K562 (cell line): ENCODE measurements around the gene CZIB. TPM values are rescaled to one million over a fixed set of nuclear protein-coding genes. Genes with fewer than 3 reads are reported as not detected.

Experiments used
- ATAC-seq: fragments of 200-7000 bp; cut with Tn5 transposase; 3 replicates; pipeline ENCODE4 v1.9.1; 2020; ENCODE audit warnings: moderate library complexity
- BruUV-seq: library from RNA; stranded (reverse); fragments of 400-500 nt; replicated peaks from 2 replicates; lab custom pipeline; 2021; lab: Mats Ljungman, UMichigan
- CTCF ChIA-PET: fragments of 300-600 bp; formaldehyde crosslinking; extraction: SDS; loops from one replicate; lab custom pipeline; 2021; ENCODE audit warnings: low intra/inter-chr PET ratio; lab: Yijun Ruan, JAX
- POLR2A ChIA-PET: fragments of 300-600, 350-650 bp; sonication (Branson Sonifier 250); formaldehyde crosslinking; extraction: SDS; loops from one replicate; lab custom pipeline; 2021; ENCODE audit warnings: antibody characterized with exemption, inconsistent platforms; lab: Yijun Ruan, JAX
- DNase-seq, 4 experiments: peaks; one replicate each; pipeline versions ENCODE4 v3.0.0 to v3.0.0-alpha.2; 2011 to 2018; ENCODE audit warnings: low spot score in 3 of 4, mixed read lengths in 3 of 4; ENCODE audit errors: extremely low read depth in 1 of 4
- FAIRE-seq: peaks from 2 replicates; lab custom pipeline; 2011; peaks lifted over from hg19 to GRCh38; lab: Jason Lieb, UNC
- H2AFZ ChIP-seq: 2 replicates; pipeline ENCODE4 v1.6.0; 2011; ENCODE audit warnings: low read depth, low read length, control low read depth, inconsistent platforms
- H3K27ac ChIP-seq: fragments of 200-600 bp; 3 replicates; pipeline ENCODE4 v1.8.0; 2011; ENCODE audit warnings: low read depth, mild to moderate bottlenecking, control low read depth, inconsistent platforms, low read length, moderate library complexity, mixed read lengths; ENCODE audit errors: extremely low read depth
- H3K27me3 ChIP-seq, 2 experiments: fragments of 300-600 bp in 1 of 2; 2 replicates in 1 of 2; 3 replicates in 1 of 2; pipeline versions ENCODE4 v1.6.0 to v1.8.0; 2011; ENCODE audit warnings: inconsistent platforms in 2 of 2, low read length in 2 of 2, mild to moderate bottlenecking in 1 of 2, mixed read lengths in 1 of 2, moderate library complexity in 1 of 2; ENCODE audit not compliant: control insufficient read depth in 2 of 2, insufficient read depth in 2 of 2
- H3K36me3 ChIP-seq: fragments of 300-600 bp; 3 replicates; pipeline ENCODE4 v1.8.0; 2011; ENCODE audit warnings: mild to moderate bottlenecking, low read length, inconsistent platforms; ENCODE audit not compliant: control insufficient read depth, insufficient read depth
- H3K4me1 ChIP-seq, 2 experiments: fragments of 200-600 bp in 1 of 2; replicated peaks in 1 of 2; 2 replicates in 1 of 2; 3 replicates in 1 of 2; pipeline versions ENCODE4 v1.5.1 to v1.8.0; 2011; ENCODE audit warnings: inconsistent platforms in 2 of 2, low read length in 2 of 2, mild to moderate bottlenecking in 1 of 2, mixed read lengths in 1 of 2, moderate library complexity in 1 of 2; ENCODE audit not compliant: control insufficient read depth in 2 of 2, insufficient read depth in 2 of 2
- H3K4me2 ChIP-seq: 2 replicates; pipeline ENCODE4 v1.6.1; 2011; ENCODE audit warnings: low read length, control low read depth, inconsistent platforms, mixed read lengths; ENCODE audit not compliant: insufficient read depth
- H3K4me3 ChIP-seq: fragments of 200-600 bp; sonication (generic), shearing (Covaris generic); 2 replicates; pipeline ENCODE4 v1.5.1; 2016; ENCODE audit warnings: control low read depth, inconsistent platforms
- H3K79me2 ChIP-seq: fragments of 200-600 bp; 3 replicates; pipeline ENCODE4 v1.8.0; 2011; ENCODE audit warnings: low read length, inconsistent platforms; ENCODE audit not compliant: control insufficient read depth, insufficient read depth
- H3K9ac ChIP-seq, 2 experiments: 2 replicates each; pipeline versions ENCODE4 v1.6.0 to v1.6.1; 2011; ENCODE audit warnings: low read depth in 2 of 2, low read length in 2 of 2, control low read depth in 1 of 2, inconsistent platforms in 1 of 2, mild to moderate bottlenecking in 1 of 2, mixed read lengths in 1 of 2; ENCODE audit not compliant: insufficient read depth in 1 of 2
- H3K9me1 ChIP-seq: one replicate; pipeline ENCODE4 v1.6.0; 2011; ENCODE audit warnings: inconsistent platforms, mild to moderate bottlenecking, low read length, moderate library complexity; ENCODE audit not compliant: control insufficient read depth, insufficient read depth
- H3K9me3 ChIP-seq: replicated peaks from 2 replicates; pipeline ENCODE4 v1.5.1; 2011; ENCODE audit warnings: low read depth, low read length, inconsistent platforms; ENCODE audit not compliant: control insufficient read depth, insufficient read depth
- H4K20me1 ChIP-seq: replicated peaks from 2 replicates; pipeline ENCODE4 v1.6.1; 2011; ENCODE audit warnings: low read length, inconsistent platforms, mixed read lengths; ENCODE audit not compliant: control insufficient read depth, insufficient read depth
- ARID1B ChIP-seq: fragments of 450-650 bp; IDR thresholded peaks from 2 replicates; pipeline ENCODE4 v1.6.1; 2016; ENCODE audit warnings: antibody characterized with exemption, mild to moderate bottlenecking, inconsistent platforms
- BRCA1 ChIP-seq, 2 experiments: fragments of 450-650 bp in 1 of 2; sonication (generic) in 1 of 2; formaldehyde crosslinking in 1 of 2; IDR thresholded peaks; 2 replicates each; pipeline versions ENCODE4 v1.5.0 to v1.6.1; 2017 to 2020; ENCODE audit warnings: mild to moderate bottlenecking in 1 of 2, missing genetic modification reagents in 1 of 2
- CBFA2T3 ChIP-seq: fragments of 450-650 bp; IDR thresholded peaks from 2 replicates; pipeline ENCODE4 v1.6.1; 2017
- CREM ChIP-seq: IDR thresholded peaks from 2 replicates; pipeline ENCODE4 v1.6.1; 2014; ENCODE audit warnings: antibody characterized with exemption, low read depth
- CTBP1 ChIP-seq: fragments of 450-650 bp; IDR thresholded peaks from 2 replicates; pipeline ENCODE4 v1.6.1; 2016; ENCODE audit warnings: borderline replicate concordance
- CXXC5 ChIP-seq: fragments of 250-450 bp; sonication (Bioruptor Pico); IDR thresholded peaks from 2 replicates; pipeline ENCODE4 v1.8.0; 2022; ENCODE audit warnings: inconsistent platforms, mild to moderate bottlenecking, moderate library complexity
- DPF2 ChIP-seq: fragments of 450-650 bp; IDR thresholded peaks from 2 replicates; pipeline ENCODE4 v1.6.1; 2016
- HMGN3 ChIP-seq: IDR thresholded peaks from 2 replicates; pipeline ENCODE4 v1.6.1; 2011; ENCODE audit warnings: borderline replicate concordance, low read depth, mild to moderate bottlenecking, mixed read lengths, low read length; ENCODE audit not compliant: insufficient read length; ENCODE audit errors: extremely low read depth
- JUND ChIP-seq, 2 experiments: IDR thresholded peaks; 2 replicates in 1 of 2; 3 replicates in 1 of 2; pipeline ENCODE4 v1.6.1; 2011; ENCODE audit warnings: borderline replicate concordance in 2 of 2, low read depth in 2 of 2, low read length in 2 of 2, improper control_type of control experiment in 1 of 2, missing biosample characterization in 1 of 2, missing genetic modification characterization in 1 of 2, missing genetic modification reagents in 1 of 2
- KDM1A ChIP-seq, 2 experiments: fragments of 450-650 bp; IDR thresholded peaks; 2 replicates each; pipeline ENCODE4 v1.6.1; 2016; ENCODE audit warnings: mild to moderate bottlenecking in 2 of 2
- SAFB2 ChIP-seq: fragments of 200-400 bp; formaldehyde crosslinking; IDR thresholded peaks from 2 replicates; pipeline ENCODE4 v1.6.1; 2018; ENCODE audit warnings: borderline replicate concordance, low read length, low read depth, moderate library complexity; ENCODE audit not compliant: severe bottlenecking
- SMARCE1 ChIP-seq: fragments of 450-650 bp; IDR thresholded peaks from 2 replicates; pipeline ENCODE4 v1.7.1; 2016; ENCODE audit warnings: mild to moderate bottlenecking
- SOX6 ChIP-seq: fragments of 450-650 bp; IDR thresholded peaks from 2 replicates; pipeline ENCODE4 v1.6.1; 2014; ENCODE audit warnings: mild to moderate bottlenecking
- TAL1 ChIP-seq: fragments of 450-650 bp; IDR thresholded peaks from 2 replicates; pipeline ENCODE4 v1.6.1; 2016; ENCODE audit warnings: mild to moderate bottlenecking
- TCF7L2 ChIP-seq: fragments of 150-350 bp; IDR thresholded peaks from 2 replicates; pipeline ENCODE4 v1.6.1; 2016; ENCODE audit warnings: low read depth, mild to moderate bottlenecking, low read length, moderate library complexity
- TEAD4 ChIP-seq, 2 experiments: sonication (generic) in 1 of 2; formaldehyde crosslinking in 1 of 2; IDR thresholded peaks; 2 replicates each; pipeline versions ENCODE4 v1.6.1 to v1.8.0; 2012 to 2022; ENCODE audit warnings: borderline replicate concordance in 1 of 2, inconsistent platforms in 1 of 2, low read length in 1 of 2, mild to moderate bottlenecking in 1 of 2, missing genetic modification reagents in 1 of 2
- ZNF3 ChIP-seq: fragments of 250-450 bp; sonication (Bioruptor Pico); IDR thresholded peaks from 2 replicates; pipeline ENCODE4 v1.5.0; 2021; ENCODE audit warnings: mild to moderate bottlenecking, moderate library complexity
- WGBS: fragments of 100-300 bp; shearing (Covaris generic); methylation state at CpG from one replicate; pipeline ENCODE4 v1.1.6; 2016; ENCODE audit warnings: low coverage, mixed read lengths; ENCODE audit not compliant: insufficient coverage; ENCODE audit errors: missing lambda C conversion rate; 5-methylcytosine and 5-hydroxymethylcytosine counted together
- in situ Hi-C: fragments of 300-500 bp; cut with MboI; formaldehyde crosslinking; loops from 4 replicates; pipeline ENCODE4 v1.15.0; 2018; ENCODE audit warnings: inconsistent platforms, mixed read lengths
- intact Hi-C: fragments of 100-400 bp; cut with micrococcal nuclease; formaldehyde crosslinking; loops from 2 replicates; pipeline ENCODE4 v1.14.2; 2022
- polyA plus RNA-seq, 8 experiments: library from polyadenylated mRNA; depleted of rRNA in 4 of 8; stranded (reverse) in 5 of 8; unstranded in 3 of 8; fragments of >200 nt; fragmentation: Nextera tagmentation in 2 of 8; fragmentation: Illumina TruSeq in 1 of 8; extraction: Ambion mirVana in 2 of 8; extraction: Trizol in 1 of 8; gene quantifications; 2 replicates each; pipeline versions ENCODE4 v1.2.1 to v1.2.3, GENCODE V29; 2011 to 2014; ENCODE audit warnings: inconsistent platforms in 1 of 8, missing spikeins in 1 of 8
- total RNA-seq, 7 experiments: library from RNA; depleted of rRNA in 6 of 7; stranded (reverse); fragments of >200 nt in 6 of 7; fragmentation: Illumina TruSeq in 2 of 7; extraction: Trizol in 2 of 7; gene quantifications; 2 replicates each; pipeline versions ENCODE4 v1.2.1 to v1.2.3, GENCODE V29; 2011 to 2021; ENCODE audit warnings: low replicate concordance in 1 of 7
- TF ChIP-seq, protein P1 (sequence below): sonication (generic); IDR thresholded peaks from 2 replicates; pipeline ENCODE4 v1.6.1; 2016
- TF ChIP-seq, protein P2 (sequence below): sonication (generic); formaldehyde crosslinking; IDR thresholded peaks from 2 replicates; pipeline ENCODE4 v1.8.0; 2022; ENCODE audit warnings: mild to moderate bottlenecking, missing genetic modification reagents

CZIB gene
- total and polyA plus RNA-seq, 9 of the 15 experiments (the other 6 are each of a cell fraction or from before 2014, with no cell fraction given): 52.6 to 111 (median 80.0) TPM

DNA sequence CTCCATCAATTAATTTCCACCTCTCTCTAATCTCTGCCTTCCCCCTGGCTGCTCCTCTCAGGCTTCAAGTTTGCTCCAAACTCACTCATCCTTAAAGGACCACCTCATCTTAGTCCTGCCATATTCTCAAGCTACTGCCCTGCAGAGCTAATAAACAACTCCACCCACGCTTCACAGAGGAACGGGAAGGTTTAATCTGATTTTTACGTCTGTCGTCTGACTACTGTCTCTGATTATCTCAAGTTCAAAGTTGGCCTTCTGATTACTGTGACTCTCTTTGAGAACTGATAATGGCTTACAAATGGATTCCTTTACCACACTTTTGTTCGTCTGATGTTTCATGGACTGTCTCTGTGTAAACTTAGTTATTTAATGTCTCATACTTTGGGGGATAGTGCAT lies 31.4 kb downstream of the CZIB start:
- intact Hi-C loops: no loop called here
- BruUV-seq: no TSS peak
- TF ChIP-seq TAL1: peak; percentile 47
- TF ChIP-seq, protein P1, sequence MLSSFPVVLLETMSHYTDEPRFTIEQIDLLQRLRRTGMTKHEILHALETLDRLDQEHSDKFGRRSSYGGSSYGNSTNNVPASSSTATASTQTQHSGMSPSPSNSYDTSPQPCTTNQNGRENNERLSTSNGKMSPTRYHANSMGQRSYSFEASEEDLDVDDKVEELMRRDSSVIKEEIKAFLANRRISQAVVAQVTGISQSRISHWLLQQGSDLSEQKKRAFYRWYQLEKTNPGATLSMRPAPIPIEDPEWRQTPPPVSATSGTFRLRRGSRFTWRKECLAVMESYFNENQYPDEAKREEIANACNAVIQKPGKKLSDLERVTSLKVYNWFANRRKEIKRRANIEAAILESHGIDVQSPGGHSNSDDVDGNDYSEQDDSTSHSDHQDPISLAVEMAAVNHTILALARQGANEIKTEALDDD: no peak
- TF ChIP-seq KDM1A (IDR thresholded peaks at IDR 0.05): peak in 1 of 2 experiments; percentile 47; a peak in 1 of 4 replicates
- peak; percentile 72 for TF ChIP-seq CBFA2T3
- TF ChIP-seq CXXC5 (CRISPR knock-in tag): 0 out of 2 replicates have a peak, but pooled peaks have one; percentile 26
- peak; percentile 49; the same call in 1 of the 2 replicates for TF ChIP-seq SOX6
- TF ChIP-seq SMARCE1: peak; percentile 54
- TF ChIP-seq ARID1B: peak; percentile 60; the same call in 1 of the 2 replicates
- no peak for TF ChIP-seq ZNF3
- peak; percentile 13; the same call in 1 of the 2 replicates for TF ChIP-seq CREM
- TF ChIP-seq CTBP1: peak; percentile 33; the same call in 1 of the 2 replicates
- TF ChIP-seq SAFB2: no peak
- peak; percentile 36; the same call in 1 of the 2 replicates for TF ChIP-seq DPF2
- no peak for TF ChIP-seq HMGN3
- TF ChIP-seq, protein P2, sequence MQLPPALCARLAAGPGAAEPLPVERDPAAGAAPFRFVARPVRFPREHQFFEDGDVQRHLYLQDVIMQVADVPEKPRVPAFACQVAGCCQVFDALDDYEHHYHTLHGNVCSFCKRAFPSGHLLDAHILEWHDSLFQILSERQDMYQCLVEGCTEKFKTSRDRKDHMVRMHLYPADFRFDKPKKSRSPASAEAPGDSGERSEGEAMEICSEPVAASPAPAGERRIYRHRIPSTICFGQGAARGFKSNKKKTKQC (CRISPR knock-in tag): no peak
- peak; percentile 65; the same call in 1 of the 2 replicates for TF ChIP-seq TEAD4 (IDR thresholded peaks at IDR 0.05; ENCODE audit: low read length)
- no peak for TF ChIP-seq TEAD4 (CRISPR knock-in tag; IDR thresholded peaks at IDR 0.05; ENCODE audit: borderline replicate concordance)
- no peak for TF ChIP-seq TCF7L2
- TF ChIP-seq BRCA1 (IDR thresholded peaks at IDR 0.05): no peak
- TF ChIP-seq BRCA1 (CRISPR knock-in tag; IDR thresholded peaks at IDR 0.05): no peak
- TF ChIP-seq JUND (IDR thresholded peaks at IDR 0.05; ENCODE audit: borderline replicate concordance, low read depth, low read length): peak; percentile 22; the same call in 1 of the 2 replicates
- no peak for TF ChIP-seq JUND (tag; IDR thresholded peaks at IDR 0.05; ENCODE audit: borderline replicate concordance, low read depth, low read length)

More for the DNA sequence above, 31.4 kb downstream of the CZIB start:
- FAIRE-seq (no peak), DNase-seq (peak in 1 of 4 experiments; percentile 47), ATAC-seq (0 out of 3 replicates have a peak, but pooled peaks have one; percentile 8)
- CTCF ChIA-PET: interaction anchor here (0.6 kb wide), 1 partner anchor 324 kb away, joined by 6 read pairs; no protein-coding TSS in a partner anchor
- 1% methylated on average over 5 of the region's 5 CpGs for WGBS
- POLR2A ChIA-PET: interaction anchor here (0.6 kb wide), 1 partner anchor 1415 kb away, joined by 3 read pairs; no protein-coding TSS in a partner anchor
- H3K9me1 ChIP-seq: no peaks in the 10 kb centered on the region
- no peak overlapping the region for H3K4me2 ChIP-seq
- no peaks in the 10 kb centered on the region for H3K27me3 ChIP-seq
- H3K9ac ChIP-seq: no peak overlapping the region; a peak in 1 of 4 replicates
- no peaks in the 10 kb centered on the region for H3K36me3 ChIP-seq
- no peak overlapping the region for H3K27ac ChIP-seq
- in situ Hi-C loops: loop anchor here (10.0 to 25.0 kb wide), 2 partner anchors 277 to 484 kb away; partner anchors contain the start of gene ECHDC2
- H3K4me1 ChIP-seq: peaks cover 0 to 33% of the 10 kb centered on the region in 2 experiments; a peak in 4 of 5 replicates
- peak overlapping the region; percentile 18; the same call in 1 of the 2 replicates for H2AFZ ChIP-seq
- H3K4me3 ChIP-seq: no peak overlapping the region
- no peaks in the 10 kb centered on the region for H3K79me2 ChIP-seq
- H3K9me3 ChIP-seq: no peaks in the 10 kb centered on the region
- no peaks in the 10 kb centered on the region for H4K20me1 ChIP-seq
